Globus pallidus (tissue), 1 donor: ENCODE data around the gene SUPT5H.
A peak's percentile ranks its signal among the peaks of the same experiment; 100 is the strongest.

ENCODE experiments used
- DNase-seq: peaks from one replicate; pipeline ENCODE4 v3.0.0-alpha.2; 2015; ENCODE audit warnings: low spot score

Gene SUPT5H

GRCh38 chr19:39445196-39446111 is at the start of gene SUPT5H:
TSS of gene SUPT5H (plus strand) at chr19:39445582. CDS start at chr19:39445891, 309 bp downstream.
- DNase-seq, result peak; percentile 94

GRCh38 chr19:39397360-39398296 is 47.8 kb upstream of the SUPT5H start:
- DNase-seq, result peak; percentile 79

- no peak for DNase-seq
These were observed 47.0 kb upstream of the SUPT5H start for GRCh38 chr19:39398297-39398864.

GRCh38 chr19:39399668-39400050 is 45.7 kb upstream of the SUPT5H start:
- no peak for DNase-seq

GRCh38 chr19:39400061-39400460 is 45.3 kb upstream of the SUPT5H start:
- DNase-seq, result no peak

- no peak for DNase-seq
These were observed 44.3 kb upstream of the SUPT5H start for GRCh38 chr19:39401070-39401548.

GRCh38 chr19:39401549-39402345 is 43.6 kb upstream of the SUPT5H start:
- DNase-seq, result no peak

- peak; percentile 71 for DNase-seq
These were observed 42.8 kb upstream of the SUPT5H start for GRCh38 chr19:39402346-39403300.

- no peak for DNase-seq
These were observed 41.8 kb upstream of the SUPT5H start for GRCh38 chr19:39403331-39404312.

GRCh38 chr19:39405261-39405957 is 40.0 kb upstream of the SUPT5H start:
- no peak for DNase-seq

GRCh38 chr19:39405958-39406655 is 39.3 kb upstream of the SUPT5H start:
- no peak for DNase-seq

GRCh38 chr19:39406656-39407409 is 38.5 kb upstream of the SUPT5H start, which contains the start of gene ZFP36:
TSS of gene ZFP36 (plus strand) at chr19:39406847. CDS start at chr19:39406905, 58 bp downstream.
- DNase-seq, result no peak

GRCh38 chr19:39407410-39407659 is 38.0 kb upstream of the SUPT5H start:
- DNase-seq, result no peak

GRCh38 chr19:39407660-39408391 is 37.6 kb upstream of the SUPT5H start:
- no peak for DNase-seq

GRCh38 chr19:39408392-39409207 is 36.8 kb upstream of the SUPT5H start:
- DNase-seq, result no peak
